ENCODE data around the gene LHX3. TPM values are rescaled to one million over a fixed set of nuclear protein-coding genes. Genes with fewer than 3 reads are reported as not detected.

The LHX3 gene
- total RNA-seq, 1 donor from 2014 or later: 0.07 TPM

- no peaks in the 10 kb centered on the region for H3K4me1 Mint-ChIP-seq
- H3K27ac Mint-ChIP-seq (ENCODE audit: unreplicated experiment): no peak overlapping the region
- H3K4me3 Mint-ChIP-seq: no peak overlapping the region
- DNase-seq (ENCODE audit: low read depth, low spot score): peak; percentile 57
- peaks cover 88% of the 10 kb centered on the region for H3K27me3 Mint-ChIP-seq (ENCODE audit: low read depth)
- no peak for TF ChIP-seq CTCF (conservative IDR thresholded peaks at IDR 0.05)
- H3K9me3 Mint-ChIP-seq: no peaks in the 10 kb centered on the region
- H3K36me3 Mint-ChIP-seq (ENCODE audit: low read depth): peaks cover 5% of the 10 kb centered on the region
Observed at GRCh38 chr9:136201609-136202453, 3.1 kb downstream of the LHX3 start.

- Mint-ChIP-seq H3K36me3 (ENCODE audit: low read depth) (peaks cover 4% of the 10 kb centered on the region), H3K9me3 (no peaks in the 10 kb centered on the region), H3K4me1 (no peaks in the 10 kb centered on the region), H3K4me3 (no peak overlapping the region), H3K27ac (ENCODE audit: unreplicated experiment) (no peak overlapping the region), H3K27me3 (ENCODE audit: low read depth) (peaks cover 88% of the 10 kb centered on the region)
- DNase-seq (ENCODE audit: low read depth, low spot score): no peak
- TF ChIP-seq CTCF (conservative IDR thresholded peaks at IDR 0.05): no peak
Observed at GRCh38 chr9:136201174-136201573, 3.8 kb downstream of the LHX3 start.

GRCh38 chr9:136200424-136200823, 4.5 kb downstream of the LHX3 start:
- TF ChIP-seq CTCF (conservative IDR thresholded peaks at IDR 0.05): no peak

GRCh38 chr9:136199391-136200288, 5.3 kb downstream of the LHX3 start:
- H3K27me3 Mint-ChIP-seq (ENCODE audit: low read depth): peaks cover 90% of the 10 kb centered on the region
- no peak for DNase-seq (ENCODE audit: low read depth, low spot score)
- no peak overlapping the region for H3K4me3 Mint-ChIP-seq
- no peak overlapping the region for H3K27ac Mint-ChIP-seq (ENCODE audit: unreplicated experiment)
- H3K4me1 Mint-ChIP-seq: no peaks in the 10 kb centered on the region
- peaks cover 2% of the 10 kb centered on the region for H3K36me3 Mint-ChIP-seq (ENCODE audit: low read depth)
- H3K9me3 Mint-ChIP-seq: no peaks in the 10 kb centered on the region
- no peak for TF ChIP-seq CTCF (conservative IDR thresholded peaks at IDR 0.05)

More at GRCh38 chr9:136200424-136200823, 4.5 kb downstream of the LHX3 start:
- Mint-ChIP-seq H3K27ac (ENCODE audit: unreplicated experiment) (no peak overlapping the region), H3K4me1 (no peaks in the 10 kb centered on the region), H3K27me3 (ENCODE audit: low read depth) (peaks cover 88% of the 10 kb centered on the region), H3K36me3 (ENCODE audit: low read depth) (peaks cover 2% of the 10 kb centered on the region), H3K9me3 (no peaks in the 10 kb centered on the region), H3K4me3 (no peak overlapping the region)
- DNase-seq (ENCODE audit: low read depth, low spot score): no peak

GRCh38 chr9:136198605-136199083, 6.3 kb downstream of the LHX3 start:
- Mint-ChIP-seq H3K36me3 (ENCODE audit: low read depth) (peaks cover 2% of the 10 kb centered on the region), H3K27me3 (ENCODE audit: low read depth) (peaks cover 89% of the 10 kb centered on the region), H3K27ac (ENCODE audit: unreplicated experiment) (no peak overlapping the region), H3K4me3 (no peak overlapping the region), H3K9me3 (no peaks in the 10 kb centered on the region), H3K4me1 (no peaks in the 10 kb centered on the region)
- DNase-seq (ENCODE audit: low read depth, low spot score): no peak
- no peak for TF ChIP-seq CTCF (conservative IDR thresholded peaks at IDR 0.05)
